ENCODE measurements around the gene FAM237B. TPM values are rescaled to one million over a fixed set of nuclear protein-coding genes. Genes with fewer than 3 reads are reported as not detected.

Gene FAM237B
- total RNA-seq, 1 donor from 2014 or later = not detected

DNA sequence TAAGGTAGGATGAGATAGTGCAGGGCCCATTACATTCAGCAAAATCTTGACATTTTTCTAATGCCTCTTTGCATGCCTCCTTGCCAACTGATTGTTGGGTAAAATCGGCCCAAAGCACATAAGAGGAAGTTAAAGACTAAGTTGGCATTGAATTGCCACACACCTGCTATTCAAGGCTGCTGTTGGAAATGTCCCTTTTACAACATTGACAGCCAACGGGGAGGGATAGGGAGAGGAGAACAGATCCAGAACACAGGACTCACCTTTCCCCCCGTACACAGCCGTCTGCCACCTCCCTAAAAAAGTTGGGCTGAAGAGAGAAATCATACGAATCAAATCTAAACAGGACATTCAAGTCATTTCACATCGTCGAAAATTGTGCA is 695 bp downstream of the FAM237B start:
- Mint-ChIP-seq H3K27ac (no peak overlapping the region), H3K27me3 (peaks cover 58% of the 10 kb centered on the region), H3K9me3 (no peaks in the 10 kb centered on the region), H3K4me1 (peaks cover 2% of the 10 kb centered on the region), H3K36me3 (ENCODE audit: low read depth) (no peaks in the 10 kb centered on the region), H3K4me3 (peak overlapping the region; percentile 25)
- DNase-seq = no peak
- intact Hi-C loops (cut with micrococcal nuclease) = no loop called here

DNA sequence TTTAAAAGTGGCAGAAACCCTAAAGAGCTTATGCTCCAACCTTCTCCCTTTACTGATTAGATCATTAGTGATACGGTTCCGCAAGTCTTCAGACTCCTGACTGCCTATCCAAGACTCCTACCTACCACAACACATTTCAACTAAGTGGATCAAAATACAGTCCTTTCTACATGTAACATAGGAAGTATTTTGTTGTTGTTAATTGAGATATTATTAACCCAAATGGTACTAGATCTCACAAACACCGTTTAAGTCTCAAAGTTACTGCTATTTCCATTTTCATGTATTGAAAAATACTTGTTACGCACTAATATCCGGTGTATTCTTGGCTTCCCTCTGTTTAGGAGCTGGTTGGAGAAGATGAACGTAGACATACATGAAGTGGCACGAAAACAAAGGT is 1.1 kb downstream of the FAM237B start:
- Mint-ChIP-seq H3K4me1 (peaks cover 2% of the 10 kb centered on the region), H3K4me3 (no peak overlapping the region), H3K36me3 (ENCODE audit: low read depth) (no peaks in the 10 kb centered on the region), H3K27ac (no peak overlapping the region), H3K27me3 (peaks cover 62% of the 10 kb centered on the region), H3K9me3 (no peaks in the 10 kb centered on the region)
- intact Hi-C loops (cut with micrococcal nuclease) = no loop called here
- no peak for DNase-seq

DNA sequence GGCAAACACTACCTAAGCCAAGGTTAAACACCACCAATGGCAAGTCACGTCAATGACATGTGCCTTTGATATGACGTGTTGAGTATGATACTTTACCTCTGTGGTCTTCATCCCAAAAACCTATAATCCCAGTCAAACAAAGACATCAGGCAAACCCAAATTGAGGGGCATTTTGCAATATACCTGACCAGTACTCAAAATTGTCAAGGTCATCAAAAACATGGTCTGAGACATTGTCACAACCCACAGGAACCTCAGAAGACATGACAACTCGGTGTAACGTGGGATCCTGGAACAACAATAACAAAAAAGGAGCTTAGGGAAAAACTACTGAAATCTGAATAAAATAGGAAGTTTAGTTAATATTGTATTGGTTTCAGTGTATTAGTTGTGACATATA is 7.2 kb downstream of the FAM237B start:
- H3K9me3 Mint-ChIP-seq = no peaks in the 10 kb centered on the region
- no peaks in the 10 kb centered on the region for H3K36me3 Mint-ChIP-seq (ENCODE audit: low read depth)
- H3K4me3 Mint-ChIP-seq = no peak overlapping the region
- H3K4me1 Mint-ChIP-seq = no peaks in the 10 kb centered on the region
- intact Hi-C loops (cut with micrococcal nuclease) = loop anchor here (2.0 kb wide), 1 partner anchor 113 kb away; no protein-coding TSS in a partner anchor
- no peak for DNase-seq
- H3K27ac Mint-ChIP-seq = no peak overlapping the region
- peaks cover 39% of the 10 kb centered on the region for H3K27me3 Mint-ChIP-seq

DNA sequence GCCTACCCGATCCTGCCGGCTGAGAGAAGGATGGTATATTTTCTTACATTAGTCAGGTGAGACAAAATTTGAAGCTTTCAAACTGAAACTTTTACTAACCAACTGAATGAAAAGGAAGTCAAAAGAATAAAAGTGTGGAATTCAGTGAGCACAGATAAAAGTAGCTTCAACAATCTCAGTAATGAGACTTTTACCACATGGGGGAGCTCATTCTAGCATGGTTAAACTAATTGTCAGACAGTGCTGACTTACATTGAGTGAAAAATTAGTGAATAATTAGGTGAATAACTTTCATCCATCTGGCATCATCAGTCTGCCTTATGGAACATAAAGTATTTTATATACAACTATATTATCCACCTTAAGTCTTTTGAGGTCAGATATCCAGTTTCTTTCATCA is 8.4 kb downstream of the FAM237B start:
- Mint-ChIP-seq H3K27ac (no peak overlapping the region), H3K27me3 (peaks cover 34% of the 10 kb centered on the region), H3K9me3 (no peaks in the 10 kb centered on the region), H3K4me1 (no peaks in the 10 kb centered on the region), H3K4me3 (no peak overlapping the region), H3K36me3 (ENCODE audit: low read depth) (no peaks in the 10 kb centered on the region)
- no peak for DNase-seq
- intact Hi-C loops (cut with micrococcal nuclease) = loop anchor here (2.0 kb wide), 1 partner anchor 114 kb away; no protein-coding TSS in a partner anchor

DNA sequence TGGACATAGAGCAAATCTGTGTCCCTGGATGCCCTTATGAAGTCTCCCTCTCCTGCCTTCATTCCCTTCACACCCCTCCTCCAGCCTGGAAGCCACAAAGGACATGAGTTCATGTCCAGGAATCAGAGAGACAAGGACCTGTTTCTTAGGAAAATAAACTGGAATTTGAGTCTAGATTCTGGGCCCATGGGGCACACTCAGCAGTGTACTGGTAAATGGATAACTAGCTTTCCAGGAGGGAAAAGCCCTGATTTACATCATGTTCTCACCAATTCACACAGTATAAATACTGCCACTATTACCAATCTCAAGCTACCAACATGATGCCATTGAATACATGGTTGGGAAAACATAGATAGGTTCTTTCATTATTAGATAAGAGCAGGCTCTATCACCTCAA is 9.9 kb downstream of the FAM237B start:
- H3K4me1 Mint-ChIP-seq = no peaks in the 10 kb centered on the region
- no peaks in the 10 kb centered on the region for H3K9me3 Mint-ChIP-seq
- DNase-seq = no peak
- H3K4me3 Mint-ChIP-seq = no peak overlapping the region
- no peaks in the 10 kb centered on the region for H3K36me3 Mint-ChIP-seq (ENCODE audit: low read depth)
- H3K27ac Mint-ChIP-seq = no peak overlapping the region
- peaks cover 24% of the 10 kb centered on the region for H3K27me3 Mint-ChIP-seq
- intact Hi-C loops (cut with micrococcal nuclease) = no loop called here

DNA sequence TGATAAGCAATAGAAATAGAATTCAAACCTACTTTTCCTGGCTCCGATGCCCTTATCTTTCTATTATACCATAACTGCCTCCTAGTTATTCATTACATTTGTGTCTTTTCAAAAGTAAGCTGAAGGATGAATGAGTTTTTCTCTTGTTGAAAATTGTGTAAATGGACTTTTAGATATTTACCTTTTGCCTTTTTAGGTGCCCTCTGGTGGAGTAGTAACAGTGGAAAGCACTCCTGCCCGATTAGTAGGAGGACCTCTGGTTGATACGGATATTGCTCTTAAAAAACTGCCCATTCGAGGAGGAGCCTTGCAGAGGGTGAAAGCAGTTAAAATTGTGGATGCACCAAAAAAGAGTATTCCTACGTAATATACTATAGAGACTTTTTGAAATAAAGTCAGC is 11.2 kb downstream of the FAM237B start:
- no peak overlapping the region for H3K27ac Mint-ChIP-seq
- intact Hi-C loops (cut with micrococcal nuclease) = no loop called here
- no peaks in the 10 kb centered on the region for H3K36me3 Mint-ChIP-seq (ENCODE audit: low read depth)
- H3K27me3 Mint-ChIP-seq = peaks cover 18% of the 10 kb centered on the region
- DNase-seq = no peak
- H3K4me3 Mint-ChIP-seq = no peak overlapping the region
- no peaks in the 10 kb centered on the region for H3K9me3 Mint-ChIP-seq
- no peaks in the 10 kb centered on the region for H3K4me1 Mint-ChIP-seq

DNA sequence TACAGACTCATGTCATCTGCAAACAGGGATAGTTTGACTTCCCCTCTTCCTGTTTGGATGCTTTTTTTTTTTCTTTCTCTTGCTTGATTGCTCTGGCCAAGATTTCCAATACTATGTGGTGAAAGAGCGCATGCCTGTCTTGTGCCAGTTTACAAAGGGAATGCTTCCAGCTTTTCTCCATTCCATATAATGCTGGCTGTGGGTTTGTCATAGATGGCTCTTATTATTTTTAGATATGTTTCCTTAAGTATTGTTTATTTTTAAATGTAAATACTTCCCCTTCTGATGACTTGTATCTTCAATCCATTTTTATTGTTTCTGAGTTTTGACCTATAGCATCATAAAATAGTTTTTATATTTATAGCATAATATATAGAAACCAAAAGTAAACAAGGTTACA is 17.9 kb downstream of the FAM237B start:
- no peak overlapping the region for H3K27ac Mint-ChIP-seq
- H3K27me3 Mint-ChIP-seq = peaks cover 21% of the 10 kb centered on the region
- intact Hi-C loops (cut with micrococcal nuclease) = no loop called here
- no peak overlapping the region for H3K4me3 Mint-ChIP-seq
- no peaks in the 10 kb centered on the region for H3K4me1 Mint-ChIP-seq
- H3K9me3 Mint-ChIP-seq = no peaks in the 10 kb centered on the region
- no peak for DNase-seq
- no peaks in the 10 kb centered on the region for H3K36me3 Mint-ChIP-seq (ENCODE audit: low read depth)

DNA sequence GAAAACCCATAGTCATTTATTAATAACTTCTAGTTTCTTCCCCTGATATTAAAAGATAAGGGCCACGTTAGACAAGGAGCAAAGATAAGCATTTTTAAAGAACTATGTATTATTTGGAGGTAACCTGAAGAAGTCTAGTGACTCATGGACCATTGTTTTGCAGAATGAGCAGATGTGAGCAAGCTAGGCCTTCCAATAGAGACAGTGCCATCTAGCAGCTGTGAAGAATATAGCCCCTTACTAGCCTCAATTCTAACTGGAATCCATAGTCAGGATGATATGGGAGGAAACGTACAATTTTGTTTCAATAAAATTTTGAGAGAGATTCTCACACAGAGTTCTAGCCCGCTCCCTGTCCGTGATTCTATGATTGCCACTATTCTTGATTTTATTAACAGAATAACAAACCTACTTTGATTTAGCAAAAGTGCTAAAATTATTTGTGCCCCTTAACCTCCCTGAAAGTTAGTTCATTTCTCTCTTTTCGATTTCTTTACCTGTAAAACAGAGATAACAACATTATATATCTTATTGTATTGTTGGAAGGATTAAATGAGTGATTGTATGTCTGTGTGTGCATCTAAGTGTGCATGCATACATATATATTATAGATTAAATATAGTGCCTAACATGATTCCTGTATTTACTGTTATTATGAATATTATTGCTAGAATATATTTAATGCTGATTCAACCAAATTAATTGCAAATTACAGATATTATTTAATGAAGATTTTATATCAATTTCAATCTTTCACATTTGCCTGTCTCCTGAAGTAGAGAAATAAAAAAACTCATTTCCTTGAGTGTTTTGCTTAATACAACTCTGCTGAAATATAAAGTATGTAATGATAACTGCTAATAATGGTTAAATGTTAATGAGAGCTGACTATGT is 22.7 kb downstream of the FAM237B start:
- H3K27ac Mint-ChIP-seq = no peak overlapping the region
- H3K9me3 Mint-ChIP-seq = no peaks in the 10 kb centered on the region
- H3K4me3 Mint-ChIP-seq = no peak overlapping the region
- H3K4me1 Mint-ChIP-seq = no peaks in the 10 kb centered on the region
- DNase-seq = no peak
- H3K27me3 Mint-ChIP-seq = peaks cover 20% of the 10 kb centered on the region
- intact Hi-C loops (cut with micrococcal nuclease) = no loop called here
- H3K36me3 Mint-ChIP-seq (ENCODE audit: low read depth) = no peaks in the 10 kb centered on the region

DNA sequence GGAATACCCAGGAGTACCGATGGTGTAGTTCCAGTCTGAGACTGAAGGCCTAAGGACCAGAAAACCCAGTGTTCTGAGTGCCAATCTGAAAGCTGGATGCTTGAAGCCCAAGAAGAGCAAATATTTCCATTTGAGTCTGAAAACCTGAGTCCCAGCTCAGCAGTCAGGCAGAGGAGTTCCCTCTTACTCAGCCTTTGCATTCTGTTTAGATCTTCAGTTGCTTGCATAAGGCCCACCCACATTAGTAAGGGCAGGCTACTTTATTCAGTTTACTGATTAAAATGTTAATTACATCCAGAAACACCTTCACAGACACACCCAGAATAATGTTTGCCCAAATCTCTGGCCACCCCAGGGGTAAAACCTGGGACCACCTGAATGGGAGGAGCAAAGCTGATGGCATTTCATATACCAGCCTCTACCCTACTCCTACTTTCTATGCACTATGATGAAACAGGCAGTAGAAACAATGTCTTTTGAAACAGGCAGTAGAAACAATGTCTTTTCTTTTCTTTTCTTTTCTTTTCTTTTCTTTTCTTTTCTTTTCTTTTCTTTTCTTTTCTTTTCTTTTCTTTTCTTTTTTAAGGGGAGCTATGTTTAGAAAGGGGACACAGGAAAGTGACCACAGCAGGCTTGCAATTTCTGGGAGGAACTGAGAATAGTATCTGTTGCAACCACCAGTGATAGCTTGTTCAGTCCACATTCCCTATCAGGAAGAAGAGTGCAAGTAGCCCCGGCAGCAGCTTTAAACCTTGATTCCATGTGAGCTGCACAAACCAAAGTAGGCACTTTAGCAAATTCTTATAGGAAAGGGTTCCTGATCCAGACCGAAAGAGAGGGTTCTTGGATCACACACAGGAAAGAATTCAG is 30.6 kb downstream of the FAM237B start:
- intact Hi-C loops (cut with micrococcal nuclease) = no loop called here
- H3K4me3 Mint-ChIP-seq = no peak overlapping the region
- DNase-seq = no peak
- no peaks in the 10 kb centered on the region for H3K9me3 Mint-ChIP-seq
- peaks cover 1% of the 10 kb centered on the region for H3K4me1 Mint-ChIP-seq
- H3K27me3 Mint-ChIP-seq = peaks cover 6% of the 10 kb centered on the region
- no peak overlapping the region for H3K27ac Mint-ChIP-seq
- no peaks in the 10 kb centered on the region for H3K36me3 Mint-ChIP-seq (ENCODE audit: low read depth)

DNA sequence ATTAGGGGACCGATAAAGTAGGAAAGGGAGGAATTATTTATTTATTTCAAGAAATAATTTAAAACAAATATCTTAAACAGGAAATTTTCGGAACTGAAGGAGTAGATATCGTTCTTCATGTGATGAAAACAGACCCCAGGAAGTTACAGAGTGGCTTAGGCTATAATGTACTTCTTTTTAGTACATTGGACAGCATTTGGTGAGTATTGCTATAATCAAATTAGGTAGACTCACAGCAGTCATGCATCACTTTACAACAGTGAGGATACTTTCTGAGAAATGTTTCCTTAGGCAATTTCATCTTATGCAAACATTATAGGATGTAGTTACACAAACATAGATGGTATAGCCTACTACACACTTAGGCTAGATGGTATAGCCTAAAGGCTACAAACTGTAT is 33.0 kb downstream of the FAM237B start:
- H3K4me3 Mint-ChIP-seq = no peak overlapping the region
- no peaks in the 10 kb centered on the region for H3K36me3 Mint-ChIP-seq (ENCODE audit: low read depth)
- H3K9me3 Mint-ChIP-seq = no peaks in the 10 kb centered on the region
- H3K4me1 Mint-ChIP-seq = peaks cover 2% of the 10 kb centered on the region
- no peak overlapping the region for H3K27ac Mint-ChIP-seq
- H3K27me3 Mint-ChIP-seq = peaks cover 4% of the 10 kb centered on the region
- DNase-seq = no peak
- intact Hi-C loops (cut with micrococcal nuclease) = no loop called here

DNA sequence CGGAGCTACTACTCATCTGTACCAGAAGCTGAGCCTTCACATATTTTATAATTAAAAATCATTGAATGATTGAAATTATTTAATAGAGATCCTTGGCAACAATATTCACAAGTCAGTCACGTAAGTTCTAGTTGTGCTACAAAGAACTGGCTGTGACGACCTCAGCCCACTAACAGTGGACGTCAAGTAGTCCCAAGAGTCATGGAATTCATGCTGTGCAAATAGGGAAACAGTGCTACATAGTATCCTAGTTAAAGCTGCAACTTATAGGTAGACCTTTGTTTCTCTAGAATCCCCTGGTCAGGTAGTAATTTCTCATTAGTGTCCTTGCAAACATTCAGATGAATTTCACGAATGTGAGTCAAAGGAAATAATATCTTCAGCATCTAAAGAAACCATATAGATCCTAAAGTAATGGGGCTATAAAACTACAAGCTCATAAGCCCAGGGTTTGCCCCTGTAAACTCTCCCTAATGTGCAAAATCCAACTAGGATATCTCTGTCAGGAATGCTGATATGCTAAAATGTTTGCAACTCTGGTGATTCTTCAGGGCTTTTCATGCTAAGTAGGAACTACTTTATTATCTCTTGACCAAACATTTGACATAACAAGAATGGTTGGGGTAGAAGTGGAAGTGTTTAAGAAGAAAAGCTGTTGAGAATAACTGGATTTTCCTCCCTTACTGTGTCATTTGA is 44.9 kb downstream of the FAM237B start:
- no peak for DNase-seq
- no peaks in the 10 kb centered on the region for H3K4me1 Mint-ChIP-seq
- H3K36me3 Mint-ChIP-seq (ENCODE audit: low read depth) = no peaks in the 10 kb centered on the region
- no peak overlapping the region for H3K27ac Mint-ChIP-seq
- H3K4me3 Mint-ChIP-seq = no peak overlapping the region
- peaks cover 9% of the 10 kb centered on the region for H3K27me3 Mint-ChIP-seq
- H3K9me3 Mint-ChIP-seq = no peaks in the 10 kb centered on the region
- intact Hi-C loops (cut with micrococcal nuclease) = no loop called here

DNA sequence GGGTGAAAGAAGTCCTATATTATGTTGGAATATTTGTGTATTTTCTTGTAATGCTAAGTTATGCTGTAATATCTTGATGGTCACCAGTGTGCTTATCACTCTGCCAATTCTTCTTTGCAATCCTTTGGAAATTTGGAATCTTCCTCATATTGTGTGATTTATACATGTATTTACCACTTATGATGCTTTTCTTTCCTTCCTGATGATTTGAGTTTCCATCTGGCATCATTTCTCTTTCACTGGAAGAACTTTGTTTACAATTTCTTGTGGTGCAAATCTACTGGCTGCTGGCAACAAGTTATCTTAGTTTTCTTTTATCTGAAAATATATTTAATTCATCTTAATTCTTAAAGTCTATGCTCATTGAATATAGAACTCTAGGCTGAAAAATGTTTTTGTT is 46.9 kb downstream of the FAM237B start:
- Mint-ChIP-seq H3K36me3 (ENCODE audit: low read depth) (no peaks in the 10 kb centered on the region), H3K4me3 (no peak overlapping the region), H3K27ac (no peak overlapping the region), H3K4me1 (no peaks in the 10 kb centered on the region), H3K9me3 (no peaks in the 10 kb centered on the region), H3K27me3 (peaks cover 14% of the 10 kb centered on the region)
- intact Hi-C loops (cut with micrococcal nuclease) = no loop called here
- DNase-seq = no peak

DNA sequence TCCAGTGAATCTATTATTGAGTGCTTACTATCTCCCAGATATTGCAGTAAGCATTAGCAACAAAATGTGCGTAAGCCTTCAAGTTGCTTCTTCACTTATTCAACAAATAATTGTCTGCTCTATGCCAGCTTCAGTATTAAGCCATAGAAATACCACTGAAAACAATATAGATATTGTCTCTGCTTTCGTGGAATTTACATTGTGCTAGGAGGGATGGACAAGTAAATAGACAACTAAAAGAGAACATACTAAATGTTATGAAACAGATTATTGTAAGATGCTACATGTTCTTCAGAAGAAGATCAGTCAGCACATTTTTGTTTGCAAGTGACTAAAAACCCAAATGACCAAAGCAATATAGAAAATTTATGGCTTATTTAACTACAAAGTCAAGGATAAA is 48.9 kb downstream of the FAM237B start:
- H3K4me3 Mint-ChIP-seq = no peak overlapping the region
- no peaks in the 10 kb centered on the region for H3K4me1 Mint-ChIP-seq
- intact Hi-C loops (cut with micrococcal nuclease) = no loop called here
- H3K27me3 Mint-ChIP-seq = peaks cover 13% of the 10 kb centered on the region
- no peaks in the 10 kb centered on the region for H3K36me3 Mint-ChIP-seq (ENCODE audit: low read depth)
- DNase-seq = no peak
- no peak overlapping the region for H3K27ac Mint-ChIP-seq
- H3K9me3 Mint-ChIP-seq = no peaks in the 10 kb centered on the region

DNA sequence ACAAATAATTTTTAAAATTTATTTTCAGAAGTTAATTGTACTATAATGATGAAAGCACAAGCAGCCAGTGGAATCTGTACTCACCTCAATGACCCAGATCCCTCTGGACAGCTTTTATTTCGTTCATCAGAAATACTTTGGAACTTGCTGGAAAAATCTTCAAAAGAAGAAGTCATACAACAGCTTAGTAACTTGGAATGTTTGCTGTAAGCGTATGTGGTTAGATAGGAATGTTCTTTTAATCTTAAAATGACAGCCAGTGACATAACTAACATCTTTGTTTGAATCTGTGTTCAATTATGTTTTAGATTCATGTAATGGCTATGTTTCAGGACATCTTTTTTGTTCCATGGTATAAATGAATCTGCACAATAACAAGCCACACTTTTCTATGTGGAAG is 49.4 kb downstream of the FAM237B start:
- Mint-ChIP-seq H3K36me3 (ENCODE audit: low read depth) (no peaks in the 10 kb centered on the region), H3K4me3 (no peak overlapping the region), H3K27me3 (peaks cover 13% of the 10 kb centered on the region), H3K27ac (no peak overlapping the region), H3K4me1 (no peaks in the 10 kb centered on the region), H3K9me3 (no peaks in the 10 kb centered on the region)
- DNase-seq = no peak
- intact Hi-C loops (cut with micrococcal nuclease) = no loop called here
